Measurements from ENCODE around the gene VAT1. TPM values are rescaled to one million over a fixed set of nuclear protein-coding genes. Genes with fewer than 3 reads are reported as not detected.

The VAT1 gene
- total RNA-seq, 1 donor from 2014 or later: 413 TPM

- Histone ChIP-seq H3K4me1 (ENCODE audit: insufficient read depth, low read length) (peaks cover 11% of the 10 kb centered on the region), H4K20me1 (ENCODE audit: insufficient read depth, low read length) (no peaks in the 10 kb centered on the region), H3K27ac (ENCODE audit: low read depth, low read length) (no peak overlapping the region), H3K4me2 (ENCODE audit: low read length) (no peak overlapping the region), H3K79me2 (ENCODE audit: insufficient read depth, low read length) (no peaks in the 10 kb centered on the region), H3K9ac (ENCODE audit: low read length) (no peak overlapping the region), H3K4me3 (ENCODE audit: insufficient read depth, low read depth, low read length) (no peak overlapping the region), H2AFZ (ENCODE audit: low read depth, low read length) (no peak overlapping the region), H3K36me3 (ENCODE audit: insufficient read depth, low read length) (no peaks in the 10 kb centered on the region), H3K9me3 (ENCODE audit: insufficient read depth, low read depth, low read length) (no peaks in the 10 kb centered on the region), H3K27me3 (ENCODE audit: insufficient read depth, low read length) (no peaks in the 10 kb centered on the region)
- no peaks in the 10 kb centered on the region for H3K4me1 Mint-ChIP-seq (ENCODE audit: low read depth, unreplicated experiment)
- peak overlapping the region; percentile 50 for H3K4me3 Mint-ChIP-seq (ENCODE audit: unreplicated experiment)
- FAIRE-seq (no peak), DNase-seq (ENCODE audit: low read depth) (no peak)
- H3K9me3 Mint-ChIP-seq (ENCODE audit: unreplicated experiment): no peaks in the 10 kb centered on the region
- H3K27me3 Mint-ChIP-seq (ENCODE audit: low read depth, unreplicated experiment): peaks cover 6% of the 10 kb centered on the region
- no peaks in the 10 kb centered on the region for H3K36me3 Mint-ChIP-seq (ENCODE audit: low read depth, unreplicated experiment)
- TF ChIP-seq CTCF (IDR thresholded peaks at IDR 0.05; ENCODE audit: insufficient read depth, low read depth, low read length) (no peak), EZH2 (IDR thresholded peaks at IDR 0.05; ENCODE audit: insufficient read depth, low read length) (no peak)
- H3K27ac Mint-ChIP-seq (ENCODE audit: unreplicated experiment): no peak overlapping the region
These were observed 5.2 kb upstream of the VAT1 start for GRCh38 chr17:43027091-43028032.

GRCh38 chr17:43026595-43026994 is 4.4 kb upstream of the VAT1 start:
- Histone ChIP-seq H3K36me3 (ENCODE audit: insufficient read depth, low read length) (no peaks in the 10 kb centered on the region), H3K4me2 (ENCODE audit: low read length) (no peak overlapping the region), H3K4me3 (ENCODE audit: insufficient read depth, low read depth, low read length) (no peak overlapping the region), H3K79me2 (ENCODE audit: insufficient read depth, low read length) (peaks cover 7% of the 10 kb centered on the region), H3K9ac (ENCODE audit: low read length) (no peak overlapping the region), H3K27ac (ENCODE audit: low read depth, low read length) (no peak overlapping the region), H2AFZ (ENCODE audit: low read depth, low read length) (no peak overlapping the region), H3K4me1 (ENCODE audit: insufficient read depth, low read length) (peaks cover 11% of the 10 kb centered on the region), H4K20me1 (ENCODE audit: insufficient read depth, low read length) (no peaks in the 10 kb centered on the region), H3K9me3 (ENCODE audit: insufficient read depth, low read depth, low read length) (no peaks in the 10 kb centered on the region), H3K27me3 (ENCODE audit: insufficient read depth, low read length) (no peaks in the 10 kb centered on the region)
- FAIRE-seq (no peak), DNase-seq (ENCODE audit: low read depth) (no peak)
- H3K9me3 Mint-ChIP-seq (ENCODE audit: unreplicated experiment): no peaks in the 10 kb centered on the region
- TF ChIP-seq CTCF (IDR thresholded peaks at IDR 0.05; ENCODE audit: insufficient read depth, low read depth, low read length) (no peak), EZH2 (IDR thresholded peaks at IDR 0.05; ENCODE audit: insufficient read depth, low read length) (no peak)
- H3K27ac Mint-ChIP-seq (ENCODE audit: unreplicated experiment): no peak overlapping the region
- H3K36me3 Mint-ChIP-seq (ENCODE audit: low read depth, unreplicated experiment): no peaks in the 10 kb centered on the region
- H3K27me3 Mint-ChIP-seq (ENCODE audit: low read depth, unreplicated experiment): peaks cover 6% of the 10 kb centered on the region
- no peaks in the 10 kb centered on the region for H3K4me1 Mint-ChIP-seq (ENCODE audit: low read depth, unreplicated experiment)
- H3K4me3 Mint-ChIP-seq (ENCODE audit: unreplicated experiment): no peak overlapping the region

All from astrocyte (in vitro differentiated cells and primary cell).